GM18870 (cell line): ENCODE data around the gene FAS.

Experiments
- ATAC-seq: cut with Tn5 transposase; IDR thresholded peaks from one replicate; pipeline ENCODE4 v1.9.1; 2021; ENCODE audit warnings: moderate library complexity; ENCODE audit not compliant: unreplicated experiment

FAS gene

DNA sequence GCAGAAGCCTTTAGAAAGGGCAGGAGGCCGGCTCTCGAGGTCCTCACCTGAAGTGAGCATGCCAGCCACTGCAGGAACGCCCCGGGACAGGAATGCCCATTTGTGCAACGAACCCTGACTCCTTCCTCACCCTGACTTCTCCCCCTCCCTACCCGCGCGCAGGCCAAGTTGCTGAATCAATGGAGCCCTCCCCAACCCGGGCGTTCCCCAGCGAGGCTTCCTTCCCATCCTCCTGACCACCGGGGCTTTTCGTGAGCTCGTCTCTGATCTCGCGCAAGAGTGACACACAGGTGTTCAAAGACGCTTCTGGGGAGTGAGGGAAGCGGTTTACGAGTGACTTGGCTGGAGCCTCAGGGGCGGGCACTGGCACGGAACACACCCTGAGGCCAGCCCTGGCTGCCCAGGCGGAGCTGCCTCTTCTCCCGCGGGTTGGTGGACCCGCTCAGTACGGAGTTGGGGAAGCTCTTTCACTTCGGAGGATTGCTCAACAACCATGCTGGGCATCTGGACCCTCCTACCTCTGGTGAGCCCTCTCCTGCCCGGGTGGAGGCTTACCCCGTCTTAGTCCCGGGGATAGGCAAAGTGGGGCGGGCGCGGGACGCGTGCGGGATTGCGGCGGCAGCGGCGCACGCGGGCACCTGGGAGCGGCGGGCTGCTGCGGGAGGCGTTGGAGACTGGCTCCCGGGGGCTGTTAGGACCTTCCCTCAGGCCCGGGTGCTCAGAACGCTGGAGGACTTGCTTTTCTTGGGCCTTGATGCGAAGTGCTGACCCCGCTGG is at the start of gene FAS:
TSS of gene FAS (plus strand) at position 415 of the 777 bp plus-strand sequence. CDS start at position 494, 79 bp downstream.
- peak; percentile 49 for ATAC-seq

DNA sequence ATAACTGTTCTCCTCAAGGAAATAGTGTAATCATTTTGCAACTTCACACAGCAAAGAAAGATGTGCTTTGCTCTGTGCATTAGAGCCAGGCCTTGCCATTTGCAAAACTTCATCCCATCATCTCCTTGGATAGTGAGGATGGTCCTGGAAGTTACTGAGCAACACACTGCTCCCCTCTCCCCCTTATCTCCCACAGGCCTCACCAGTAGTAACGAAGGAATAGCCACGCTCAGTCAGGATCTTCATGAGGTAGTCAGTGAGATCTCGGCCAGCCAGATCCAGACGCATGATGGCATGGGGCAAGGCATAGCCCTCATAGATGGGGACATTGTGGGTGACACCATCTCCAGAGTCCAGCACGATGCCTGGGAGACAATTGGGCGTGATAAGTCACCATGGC is 49.6 kb upstream of the FAS start:
- no peak for ATAC-seq

DNA sequence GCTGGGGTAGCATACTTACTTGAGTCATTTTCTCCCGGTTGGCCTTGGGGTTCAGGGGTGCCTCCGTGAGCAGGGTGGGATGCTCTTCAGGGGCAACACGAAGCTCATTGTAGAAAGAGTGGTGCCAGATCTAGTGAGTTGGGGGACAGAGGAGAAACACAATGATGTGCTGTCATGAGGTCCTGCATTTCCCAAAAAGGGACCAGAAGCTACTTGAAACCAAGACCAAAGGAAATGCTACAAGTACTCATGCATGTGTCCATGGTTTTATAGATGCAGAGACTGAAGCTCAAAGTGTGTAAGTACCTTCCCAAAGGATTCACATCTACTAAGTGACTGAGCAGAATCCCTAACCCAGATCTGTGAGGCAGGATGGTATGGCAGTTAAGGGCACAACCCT is 46.8 kb upstream of the FAS start:
- no peak for ATAC-seq

DNA sequence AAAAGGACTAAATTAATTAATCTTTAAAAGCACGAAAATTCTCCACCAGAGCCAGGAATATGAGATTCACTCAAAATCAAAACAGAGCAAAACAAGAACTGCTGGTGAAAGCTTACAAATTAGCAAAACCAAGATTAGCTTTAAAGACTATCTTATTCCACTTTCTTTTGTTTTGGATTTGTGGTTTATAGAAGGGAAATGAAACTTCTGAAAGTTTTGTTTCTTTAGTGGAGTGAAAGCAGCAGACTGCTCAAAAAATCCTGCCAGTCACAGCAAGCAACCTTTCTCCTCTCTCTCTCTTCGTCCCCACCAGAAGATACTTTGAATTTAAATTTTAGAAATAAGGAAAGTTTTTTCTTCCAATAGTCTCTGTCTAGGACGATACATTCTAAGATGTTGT is 45.8 kb upstream of the FAS start:
- no peak for ATAC-seq

DNA sequence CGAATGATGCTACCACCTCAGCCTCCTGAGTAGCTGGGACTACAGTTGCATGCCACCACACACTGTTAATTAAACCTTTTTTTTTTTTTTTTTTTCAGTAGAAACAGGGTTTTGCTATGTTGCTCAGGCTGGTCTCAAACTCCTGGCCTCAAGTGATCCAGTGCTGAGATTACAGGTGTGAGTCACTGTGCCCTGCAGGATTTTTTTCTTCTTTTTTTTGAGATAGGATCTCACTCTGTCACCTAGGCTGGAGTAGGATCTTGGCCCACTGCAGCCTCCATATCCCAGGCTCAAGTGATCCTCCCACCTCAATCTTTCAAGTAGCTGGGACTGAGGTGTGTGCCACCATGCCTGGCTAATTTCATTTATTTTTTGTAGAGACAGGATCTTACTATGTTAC is 44.4 kb upstream of the FAS start:
- no peak for ATAC-seq

DNA sequence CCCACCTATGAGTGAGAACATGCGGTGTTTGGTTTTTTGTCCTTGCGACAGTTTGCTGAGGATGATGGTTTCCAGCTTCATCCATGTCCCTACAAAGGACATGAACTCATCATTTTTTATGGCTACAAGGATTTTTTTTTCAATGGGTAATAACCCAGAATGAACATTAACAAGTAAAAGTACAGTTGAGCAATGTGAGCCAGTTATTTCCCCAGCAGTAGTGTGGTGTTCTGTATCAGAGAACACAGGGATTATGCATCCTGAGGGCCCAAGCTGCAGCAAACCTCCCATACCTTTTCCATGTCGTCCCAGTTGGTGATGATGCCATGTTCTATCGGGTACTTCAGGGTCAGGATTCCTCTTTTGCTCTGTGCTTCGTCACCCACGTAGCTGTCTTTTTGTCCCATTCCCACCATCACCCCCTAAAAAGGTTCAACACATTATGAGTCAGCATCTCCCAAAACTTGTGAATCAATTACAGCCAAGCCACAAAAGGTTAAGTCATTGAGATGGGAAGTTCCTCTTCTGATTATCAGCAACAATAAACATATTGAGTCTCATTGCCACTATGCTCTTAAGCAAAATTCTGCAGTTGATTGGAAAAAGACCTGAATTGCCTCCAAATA is 43.5 kb upstream of the FAS start:
- no peak for ATAC-seq

DNA sequence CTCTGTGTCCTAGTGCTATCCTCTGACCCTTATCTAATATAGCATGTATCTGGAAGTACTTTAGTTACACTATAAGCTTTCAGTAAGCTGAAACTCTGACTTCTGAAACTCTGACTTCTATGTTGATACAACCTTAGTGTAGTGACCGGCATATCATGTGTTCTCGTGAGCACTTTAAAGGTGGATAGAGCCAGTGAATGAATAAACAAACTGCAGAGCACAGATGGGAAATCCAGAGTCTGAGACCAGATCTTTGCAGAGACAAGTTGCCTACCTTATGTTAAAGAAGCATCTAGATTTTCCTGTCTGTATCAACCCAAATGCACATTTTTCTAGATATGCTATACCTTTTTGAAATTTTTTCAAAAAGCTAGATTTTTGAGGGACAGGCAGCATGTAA is 41.5 kb upstream of the FAS start:
- ATAC-seq: no peak

DNA sequence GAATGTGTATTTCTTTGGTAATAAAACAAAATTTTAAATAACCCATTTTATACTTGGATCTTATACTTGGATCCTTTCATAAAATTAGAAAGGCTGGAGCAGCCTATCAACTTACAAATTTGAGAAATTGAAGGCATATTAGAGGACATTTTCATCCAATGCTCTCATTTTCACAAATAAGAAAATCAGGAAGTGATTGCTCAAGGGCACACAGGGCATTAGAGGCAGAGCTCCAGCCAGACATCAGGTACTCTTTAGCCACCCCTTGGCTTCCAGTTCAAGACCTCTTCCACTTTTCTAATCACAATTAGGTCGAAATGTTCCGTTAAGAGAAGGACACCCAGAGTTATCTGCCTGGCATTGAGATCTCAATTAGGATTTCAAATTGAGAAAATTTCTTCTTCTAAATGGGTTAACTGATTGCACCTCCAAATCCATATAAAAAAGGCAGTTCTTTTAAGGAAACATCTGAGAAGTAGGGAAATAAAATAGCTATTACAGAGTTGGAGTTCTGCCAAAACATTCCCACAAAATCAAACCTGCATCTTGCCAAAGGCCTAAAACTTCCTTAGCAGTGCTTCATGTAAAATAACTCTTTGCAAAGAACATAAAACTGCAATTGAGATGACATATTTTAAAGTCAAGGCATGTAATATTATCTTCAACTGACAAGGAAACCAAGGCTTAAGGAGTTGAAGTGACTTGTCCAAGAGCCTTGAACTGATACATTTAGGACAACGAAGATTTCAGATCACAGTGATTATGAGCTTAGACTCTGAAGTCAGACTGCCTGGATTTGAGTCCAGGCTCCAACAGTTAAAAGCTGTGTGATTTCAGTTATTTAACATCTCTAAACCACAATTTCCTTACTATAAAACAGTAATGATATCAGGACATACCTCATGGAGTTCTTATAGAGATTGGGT is 40.4 kb upstream of the FAS start:
- ATAC-seq: no peak

DNA sequence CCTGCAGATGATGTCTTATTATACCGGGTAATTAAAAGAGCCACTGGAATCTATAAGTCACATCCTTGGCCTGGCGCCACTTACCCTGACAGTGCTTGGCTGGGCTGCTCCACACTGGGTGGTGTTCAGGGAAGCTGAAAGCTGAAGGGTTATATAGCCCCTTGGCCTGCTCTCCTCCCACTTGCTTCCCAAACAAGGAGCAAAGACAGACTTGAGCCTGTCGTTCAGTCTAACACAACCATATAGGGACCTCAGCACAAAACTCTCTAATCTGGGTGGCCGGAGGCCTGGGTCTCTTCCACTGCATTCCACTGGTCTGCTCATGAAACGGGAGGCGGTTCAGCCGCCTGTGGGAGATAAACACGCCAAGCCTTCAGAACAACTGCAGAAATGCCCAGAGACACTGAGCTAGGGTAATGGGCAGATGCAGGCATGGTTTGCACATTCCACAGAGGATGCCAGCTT is 37.9 kb upstream of the FAS start, which contains the start of gene ACTA2:
TSS of gene ACTA2 (minus strand) at position 127 of the 465 bp plus-strand sequence. CDS start 3,843 bp downstream, outside the sequence.
- no peak for ATAC-seq

DNA sequence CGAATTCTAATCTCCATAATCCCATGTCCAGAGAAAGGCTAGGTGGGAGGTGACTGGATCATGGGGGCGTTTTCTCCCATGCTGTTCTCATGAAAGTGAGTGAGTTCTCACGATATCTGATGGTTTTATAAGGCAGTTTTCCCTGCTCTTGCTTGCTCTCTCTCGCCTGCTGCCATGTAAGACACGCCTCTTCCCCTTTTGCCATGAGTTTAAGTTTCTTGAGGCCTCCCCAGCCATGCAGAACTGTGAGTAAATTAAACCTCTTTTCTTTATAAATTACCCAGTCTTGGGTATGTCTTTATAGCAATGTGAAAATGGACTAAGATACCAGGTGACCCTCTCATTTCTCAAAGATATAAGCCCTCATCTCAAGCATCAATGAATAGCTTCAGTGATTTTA is 36.9 kb upstream of the FAS start:
- ATAC-seq: no peak

DNA sequence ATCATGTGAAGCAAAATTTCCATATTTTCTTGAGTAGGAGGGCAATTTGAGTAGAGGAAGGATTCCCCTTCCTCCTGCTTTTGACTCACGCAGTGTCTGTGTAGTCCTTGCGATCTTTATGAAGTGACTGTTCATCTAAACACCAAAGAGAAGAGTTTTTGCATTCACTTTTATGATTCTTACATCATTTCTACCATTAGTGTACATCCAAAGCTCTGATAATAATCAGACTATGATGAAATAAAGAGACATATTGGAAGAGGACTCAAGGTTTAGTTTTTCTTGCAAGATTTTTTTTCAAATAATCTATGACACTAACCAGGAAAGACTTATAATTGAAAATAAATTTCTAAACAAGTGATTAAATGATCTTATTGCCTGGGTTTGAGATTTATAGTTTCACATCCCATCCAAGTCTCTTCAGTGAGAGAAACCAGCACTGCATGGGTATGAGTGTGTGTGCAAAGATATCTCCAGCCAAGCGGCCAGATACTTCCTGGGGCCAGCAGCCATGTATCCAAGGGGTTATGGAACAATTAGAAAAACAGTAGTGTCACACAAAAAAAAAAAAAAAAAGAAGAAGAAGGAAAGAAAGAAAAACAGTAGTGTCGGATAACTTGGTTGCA is 36.0 kb upstream of the FAS start:
- no peak for ATAC-seq

DNA sequence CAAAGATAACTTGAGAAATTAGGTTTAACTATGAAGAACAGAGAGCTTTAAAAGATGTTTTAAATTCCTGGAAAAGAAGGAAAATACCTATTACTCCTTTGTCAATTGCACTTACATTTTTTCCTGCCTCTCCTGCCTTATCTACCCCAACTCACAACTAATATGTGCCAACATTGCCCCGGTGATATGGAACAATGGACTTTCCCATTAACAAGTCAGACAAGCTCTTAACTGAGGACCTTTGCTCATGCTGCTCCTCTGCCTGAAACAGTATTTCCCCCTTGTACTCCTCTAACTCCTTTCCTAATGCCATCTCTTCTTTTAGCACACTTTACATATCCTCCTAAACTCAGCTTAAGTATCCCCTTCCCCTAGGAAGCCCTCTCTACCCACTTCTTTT is 33.2 kb upstream of the FAS start:
- no peak for ATAC-seq

DNA sequence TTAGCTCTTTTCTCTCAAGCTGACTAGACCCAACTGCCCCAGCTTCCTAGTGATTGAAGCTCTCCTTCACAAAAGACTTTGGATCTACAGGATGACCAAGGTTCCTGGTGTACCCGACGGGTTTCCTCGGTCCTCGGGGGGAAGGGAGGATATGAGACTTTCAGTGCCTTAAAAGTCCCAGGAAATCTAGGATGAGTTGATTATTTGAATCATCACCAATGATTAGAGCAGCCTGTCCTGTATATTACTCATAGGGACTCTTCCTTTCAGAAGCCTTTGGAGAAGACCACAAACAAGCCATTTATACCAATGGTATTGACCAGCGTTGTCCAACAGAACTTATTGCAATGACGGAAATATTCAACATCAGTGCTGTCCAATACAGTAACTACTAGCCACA is 31.9 kb upstream of the FAS start:
- ATAC-seq: no peak

DNA sequence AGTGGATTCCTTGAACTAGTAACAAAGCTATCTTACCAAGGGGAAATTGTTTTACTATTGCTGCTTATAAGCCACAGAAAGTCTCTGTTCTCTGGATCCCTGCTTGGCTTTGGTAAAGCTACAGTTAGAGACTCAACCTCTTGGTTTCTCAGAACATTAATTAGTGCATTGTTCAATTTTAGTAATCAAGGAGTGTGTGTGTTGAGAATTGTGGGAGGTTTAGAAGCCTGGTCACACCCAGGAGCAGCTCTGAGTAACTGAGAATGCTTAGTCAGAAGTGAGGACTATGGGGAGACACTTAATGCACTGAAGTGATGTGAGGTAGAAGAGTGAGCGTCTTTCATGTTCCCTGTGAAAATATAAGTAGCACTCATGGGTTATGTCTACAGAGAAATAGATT is 29.8 kb upstream of the FAS start:
- no peak for ATAC-seq

DNA sequence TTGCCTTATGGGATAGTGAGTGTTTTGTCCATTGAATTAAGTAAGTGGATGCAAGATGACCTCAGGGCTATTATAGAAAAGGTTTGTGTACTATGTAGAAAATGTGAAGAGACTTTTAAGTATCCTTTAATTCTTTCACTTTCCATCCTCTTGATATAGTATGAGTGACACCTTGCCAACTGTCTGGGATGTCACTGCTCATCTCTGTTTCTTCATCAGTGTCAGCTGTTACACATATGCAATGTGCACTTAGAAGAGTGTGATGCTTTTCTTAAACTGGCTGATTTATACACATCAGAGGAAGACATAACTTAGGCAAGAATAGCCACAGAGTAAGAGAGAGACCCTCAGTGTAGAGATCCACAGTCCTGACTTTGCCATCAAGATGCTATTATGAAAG is 29.3 kb upstream of the FAS start:
- no peak for ATAC-seq

DNA sequence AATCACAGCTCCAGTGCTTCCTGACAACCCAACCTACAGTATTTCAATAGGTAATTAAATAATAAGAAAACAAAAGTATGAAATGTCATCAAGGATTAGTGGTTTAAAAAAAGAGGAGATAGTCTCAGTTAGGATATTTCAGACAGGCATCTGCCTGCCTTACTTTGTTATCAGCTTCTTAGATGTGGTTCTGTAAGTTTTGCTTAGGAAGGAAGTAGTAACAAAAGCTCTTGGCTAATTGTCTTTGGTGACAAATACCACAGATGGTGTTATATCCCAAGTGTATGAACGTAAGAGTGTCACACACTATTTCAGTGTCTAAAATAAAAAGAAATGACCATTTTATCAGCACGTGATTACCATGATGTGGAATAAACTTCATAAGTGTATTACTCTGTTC is 28.3 kb upstream of the FAS start:
- ATAC-seq: no peak

DNA sequence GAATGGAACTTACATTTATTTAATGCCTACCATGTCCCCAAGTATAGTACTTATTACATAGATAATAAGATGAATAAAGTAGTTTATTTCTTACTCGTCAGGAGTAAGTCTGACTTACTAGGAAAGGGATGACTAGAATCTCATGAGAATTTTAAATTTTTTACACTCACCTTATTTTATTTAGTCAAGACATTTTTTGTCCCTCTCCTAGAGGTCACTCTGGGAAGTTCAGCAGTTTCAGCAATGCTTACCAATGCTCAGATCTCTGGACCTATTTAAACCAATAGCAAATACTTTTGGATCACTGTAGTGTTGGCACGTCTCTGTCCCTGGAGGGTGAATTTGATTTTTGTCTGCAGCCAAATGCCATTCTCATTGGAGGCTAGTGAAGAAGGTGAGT is 27.3 kb upstream of the FAS start:
- no peak for ATAC-seq

DNA sequence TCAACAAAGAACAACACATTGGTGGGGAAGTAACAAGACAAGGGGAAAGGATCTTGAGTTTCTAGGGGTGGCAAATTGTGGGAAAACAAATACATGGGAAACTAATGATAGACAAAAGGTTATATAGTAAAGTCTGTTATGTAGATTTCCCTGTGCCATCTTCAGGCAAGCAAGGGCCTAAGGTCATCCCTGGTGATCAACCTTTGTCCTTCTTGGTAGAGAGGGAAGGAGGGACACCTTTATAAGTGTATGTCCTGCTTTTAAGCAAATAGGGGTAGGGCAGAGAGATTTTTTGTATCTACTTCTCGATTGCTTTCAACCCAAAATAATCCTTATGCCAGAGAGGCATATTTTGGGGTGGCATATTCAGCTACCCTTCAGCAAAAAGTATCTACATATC is 26.2 kb upstream of the FAS start:
- no peak for ATAC-seq

DNA sequence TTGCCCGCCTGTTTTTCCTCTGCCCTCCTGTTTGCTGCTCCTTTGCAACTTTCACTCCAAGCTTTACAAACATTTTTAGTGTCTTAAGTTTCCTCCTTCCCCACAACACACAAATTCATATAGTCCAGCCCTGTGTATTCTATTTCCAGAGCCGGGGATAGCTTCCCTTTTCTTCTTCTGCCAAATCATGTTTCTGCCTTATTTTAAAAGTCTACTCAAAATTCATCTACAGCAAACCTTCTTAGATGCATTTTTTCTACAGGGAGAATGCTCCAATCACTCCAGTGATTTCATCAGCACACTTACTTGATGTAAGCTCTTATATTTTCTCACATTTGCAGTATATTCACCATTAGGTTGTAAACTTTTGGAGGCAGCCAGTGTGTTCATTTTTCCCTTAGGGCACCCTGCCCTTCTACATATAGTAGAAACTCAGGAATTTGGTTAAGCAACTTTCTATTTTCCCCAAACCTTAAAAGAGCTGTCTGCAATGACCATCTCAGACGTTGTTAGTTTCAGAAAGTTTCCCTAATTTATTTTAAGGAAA is 25.7 kb upstream of the FAS start:
- ATAC-seq: no peak

DNA sequence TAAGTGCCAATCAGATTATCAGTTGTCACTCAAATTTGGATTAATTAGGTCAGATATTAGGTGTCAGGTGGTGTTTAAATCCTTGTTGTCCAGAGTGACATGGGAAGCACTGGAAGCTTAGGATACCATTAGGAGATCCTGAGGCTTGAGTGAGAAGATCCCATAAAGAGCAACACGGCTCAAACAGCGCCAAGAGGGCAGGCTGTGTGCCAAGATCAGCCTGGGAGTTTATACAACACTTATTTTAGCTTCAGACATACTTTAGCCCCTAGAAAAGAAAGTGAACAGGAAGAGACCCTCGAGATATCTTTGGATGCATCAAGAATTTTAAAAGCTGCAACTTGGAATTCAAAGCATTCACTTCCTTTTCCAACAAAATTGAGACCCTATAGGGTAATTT is 23.8 kb upstream of the FAS start:
- ATAC-seq: no peak

DNA sequence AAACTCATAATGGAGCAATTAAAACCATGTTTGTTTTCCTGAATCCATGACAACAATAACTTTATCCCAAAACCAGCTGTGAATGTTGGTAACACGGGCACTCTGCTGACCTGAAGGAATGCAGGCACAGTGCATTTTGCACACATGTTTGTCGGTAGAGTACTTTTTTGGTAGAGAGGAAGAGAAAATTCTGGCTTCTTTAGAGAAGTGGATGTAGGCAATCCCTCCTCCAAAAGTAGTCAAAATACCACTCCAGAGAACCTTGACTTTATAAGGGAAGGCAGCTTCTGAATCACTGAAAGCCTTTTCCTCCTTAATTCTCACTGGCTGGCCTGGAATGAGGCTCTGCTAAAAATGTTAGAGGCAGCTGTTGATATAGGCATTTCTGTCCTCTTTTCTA is 22.2 kb upstream of the FAS start:
- ATAC-seq: no peak
